GM06990 (cell line): ENCODE results near the gene ANKRD60.

Source experiments
- DNase-seq: peaks from one replicate; pipeline ENCODE4 v3.0.0-alpha.2; 2011; ENCODE audit not compliant: insufficient read length; ENCODE audit errors: extremely low read depth
- H3K27me3 ChIP-seq: replicated peaks from 2 replicates; pipeline ENCODE4 v1.6.0; 2011; ENCODE audit warnings: low read length; ENCODE audit not compliant: control insufficient read depth, insufficient read depth
- H3K36me3 ChIP-seq: 2 replicates; pipeline ENCODE4 v1.5.1; 2011; ENCODE audit warnings: low read length; ENCODE audit not compliant: control insufficient read depth, insufficient read depth
- H3K4me3 ChIP-seq: replicated peaks from 2 replicates; pipeline ENCODE4 v1.5.1; 2011; ENCODE audit warnings: low read depth, mild to moderate bottlenecking, control low read depth, low read length
- TF ChIP-seq, protein P1 (sequence below): IDR thresholded peaks from 2 replicates; pipeline ENCODE4 v1.5.1; 2011; ENCODE audit warnings: low read length, control low read depth, mild to moderate bottlenecking, inconsistent platforms; ENCODE audit not compliant: insufficient read depth, poor library complexity, severe bottlenecking

ANKRD60 gene

GRCh38 chr20:58192065-58192464 is 36.4 kb downstream of the ANKRD60 start:
- Histone ChIP-seq H3K36me3 (no peaks in the 10 kb centered on the region), H3K27me3 (no peaks in the 10 kb centered on the region), H3K4me3 (no peak overlapping the region)
- no peak for DNase-seq
- TF ChIP-seq, protein P1, sequence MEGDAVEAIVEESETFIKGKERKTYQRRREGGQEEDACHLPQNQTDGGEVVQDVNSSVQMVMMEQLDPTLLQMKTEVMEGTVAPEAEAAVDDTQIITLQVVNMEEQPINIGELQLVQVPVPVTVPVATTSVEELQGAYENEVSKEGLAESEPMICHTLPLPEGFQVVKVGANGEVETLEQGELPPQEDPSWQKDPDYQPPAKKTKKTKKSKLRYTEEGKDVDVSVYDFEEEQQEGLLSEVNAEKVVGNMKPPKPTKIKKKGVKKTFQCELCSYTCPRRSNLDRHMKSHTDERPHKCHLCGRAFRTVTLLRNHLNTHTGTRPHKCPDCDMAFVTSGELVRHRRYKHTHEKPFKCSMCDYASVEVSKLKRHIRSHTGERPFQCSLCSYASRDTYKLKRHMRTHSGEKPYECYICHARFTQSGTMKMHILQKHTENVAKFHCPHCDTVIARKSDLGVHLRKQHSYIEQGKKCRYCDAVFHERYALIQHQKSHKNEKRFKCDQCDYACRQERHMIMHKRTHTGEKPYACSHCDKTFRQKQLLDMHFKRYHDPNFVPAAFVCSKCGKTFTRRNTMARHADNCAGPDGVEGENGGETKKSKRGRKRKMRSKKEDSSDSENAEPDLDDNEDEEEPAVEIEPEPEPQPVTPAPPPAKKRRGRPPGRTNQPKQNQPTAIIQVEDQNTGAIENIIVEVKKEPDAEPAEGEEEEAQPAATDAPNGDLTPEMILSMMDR: no peak

DNA sequence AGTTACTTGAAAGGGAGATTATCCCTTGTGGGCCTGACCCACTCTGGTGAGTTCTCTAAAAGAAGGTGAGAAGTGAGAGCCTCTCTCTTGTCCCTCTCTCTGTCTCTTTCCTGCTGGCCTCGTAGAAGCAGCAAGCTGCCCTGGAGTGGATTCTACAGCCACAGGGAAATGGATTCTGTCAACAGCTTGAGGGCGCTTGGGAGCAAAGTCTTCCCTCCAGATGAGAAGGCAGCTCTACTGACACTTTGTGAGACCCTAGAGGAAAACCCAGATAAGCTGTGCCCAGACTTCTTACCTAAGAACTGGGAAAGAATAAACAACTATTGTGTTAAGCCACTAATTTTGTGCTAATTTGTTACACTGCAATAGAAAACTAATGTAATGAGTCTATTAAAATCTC is 39.9 kb downstream of the ANKRD60 start:
- TF ChIP-seq, protein P1: peak; percentile 2
- Histone ChIP-seq H3K4me3 (no peak overlapping the region), H3K36me3 (no peaks in the 10 kb centered on the region), H3K27me3 (no peaks in the 10 kb centered on the region; the same call in 1 of the 2 replicates)
- DNase-seq: no peak

DNA sequence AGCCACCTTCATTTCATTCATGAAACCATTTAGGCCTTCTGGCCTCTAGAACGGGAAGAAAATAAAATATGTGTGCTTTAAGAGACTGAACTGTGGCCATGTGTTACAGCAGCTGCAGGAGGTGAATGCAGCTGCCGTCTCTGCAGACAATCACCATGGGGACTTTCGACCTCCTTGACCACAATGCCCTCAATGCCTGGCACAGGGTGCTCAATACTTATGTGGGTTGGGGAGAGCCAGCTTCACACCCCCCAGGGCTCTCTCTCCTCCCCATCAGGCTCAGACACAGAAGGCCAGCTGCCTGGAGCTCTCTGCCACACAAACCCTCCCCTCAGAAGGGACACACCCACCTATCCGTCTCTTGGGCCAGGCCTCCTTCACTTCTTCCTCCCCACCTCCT is 43.5 kb downstream of the ANKRD60 start:
- DNase-seq: no peak
- TF ChIP-seq, protein P1: no peak
- H3K4me3 ChIP-seq: no peak overlapping the region
- H3K36me3 ChIP-seq: no peaks in the 10 kb centered on the region
- H3K27me3 ChIP-seq: no peaks in the 10 kb centered on the region; the same call in none of the 2 replicates

- TF ChIP-seq, protein P1: no peak
- H3K4me3 ChIP-seq: no peak overlapping the region
- H3K27me3 ChIP-seq: peaks cover 2% of the 10 kb centered on the region
- no peak for DNase-seq
- H3K36me3 ChIP-seq: no peaks in the 10 kb centered on the region
Observed at GRCh38 chr20:58184063-58184462, 44.4 kb downstream of the ANKRD60 start.

DNA sequence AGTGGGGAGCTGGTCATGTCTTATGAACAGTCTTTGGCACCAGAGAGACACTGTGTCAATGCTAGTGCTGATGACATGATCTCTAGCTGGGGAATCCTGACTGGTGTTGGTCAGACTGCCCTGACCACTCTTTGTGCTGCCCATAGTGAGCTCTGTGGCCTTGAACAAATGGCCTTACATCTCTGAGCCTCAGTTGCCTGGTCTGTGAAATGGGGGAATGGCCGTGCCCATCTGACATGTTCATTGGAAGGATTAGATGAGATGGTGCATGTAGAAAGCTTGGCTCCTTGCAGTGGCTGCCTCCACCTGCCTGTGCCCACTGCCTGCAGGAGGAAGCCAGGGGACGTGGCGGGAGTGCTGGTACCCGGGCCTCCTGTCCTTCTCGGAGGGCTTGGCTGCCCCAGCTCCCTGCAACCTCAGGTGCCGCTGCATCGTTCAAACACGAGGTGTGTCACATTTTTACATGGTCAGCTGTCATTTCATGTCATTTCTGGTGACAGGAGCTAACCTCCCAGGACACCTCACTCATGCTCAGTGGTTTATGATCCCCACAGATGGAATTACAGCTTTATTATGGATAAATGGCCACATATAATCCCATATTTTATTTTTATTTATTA is 45.8 kb downstream of the ANKRD60 start:
- Histone ChIP-seq H3K4me3 (no peak overlapping the region), H3K27me3 (peaks cover 2% of the 10 kb centered on the region), H3K36me3 (no peaks in the 10 kb centered on the region)
- TF ChIP-seq, protein P1: no peak
- no peak for DNase-seq
